Lower leg skin (tissue), 3 donors: ENCODE measurements around the gene PPP1R15A.

ENCODE experiments used
- CTCF ChIP-seq, 3 donors: fragments of 450-650 bp; IDR thresholded peaks; one replicate each; pipeline ENCODE4 v1.5.1; 2016; ENCODE audit warnings: antibody characterized with exemption in 3 of 3, mild to moderate bottlenecking in 3 of 3, moderate library complexity in 2 of 3
- POLR2A ChIP-seq, 2 donors: fragments of 450-650 bp; IDR thresholded peaks; one replicate each; pipeline ENCODE4 v1.6.1; 2016 to 2017; ENCODE audit warnings: antibody characterized with exemption in 2 of 2, mild to moderate bottlenecking in 1 of 2, moderate library complexity in 1 of 2

DNA sequence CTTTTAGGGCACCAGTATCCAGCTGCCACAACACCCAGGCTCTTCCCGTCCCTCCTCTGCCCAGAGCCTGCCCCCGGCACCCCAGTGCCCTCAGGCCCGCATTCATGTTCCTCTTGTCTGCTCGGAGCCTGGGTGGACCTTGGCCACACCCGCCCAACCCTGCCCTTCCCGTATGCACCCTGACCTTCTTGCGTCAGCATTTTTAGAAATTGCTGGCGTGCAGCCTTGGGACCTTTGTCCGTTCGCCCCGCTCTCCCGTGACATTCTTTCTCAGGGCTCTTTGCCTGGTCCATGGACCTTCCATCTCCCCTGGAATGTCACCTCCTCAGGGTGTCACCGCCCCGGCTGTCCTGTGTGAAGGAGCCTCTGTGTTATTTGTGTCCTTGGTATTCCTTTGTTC is 35.5 kb downstream of the PPP1R15A start:
- TF ChIP-seq CTCF (IDR thresholded peaks at IDR 0.05) (no peak), POLR2A (IDR thresholded peaks at IDR 0.05) (no peak)
